Esophagus (tissue), 2 donors: ENCODE measurements around the gene HMX2. TPM values are rescaled to one million over a fixed set of nuclear protein-coding genes. Genes with fewer than 3 reads are reported as not detected.

Source experiments
- H3K27ac ChIP-seq, 2 donors: one replicate each; pipeline ENCODE4 v1.5.1; 2013; ENCODE audit warnings: low read depth in 2 of 2, mild to moderate bottlenecking in 2 of 2, inconsistent platforms in 1 of 2, low read length in 1 of 2, moderate library complexity in 1 of 2
- H3K27me3 ChIP-seq, 2 donors: one replicate each; pipeline ENCODE4 v1.6.1; 2013; ENCODE audit warnings: low read length in 2 of 2, control low read depth in 1 of 2, mild to moderate bottlenecking in 1 of 2; ENCODE audit not compliant: insufficient read depth in 2 of 2, control insufficient read depth in 1 of 2
- H3K36me3 ChIP-seq, 2 donors: one replicate each; pipeline ENCODE4 v1.6.1; 2013; ENCODE audit warnings: low read length in 1 of 2; ENCODE audit not compliant: control insufficient read depth in 2 of 2, insufficient read depth in 2 of 2
- H3K4me1 ChIP-seq, 2 donors: one replicate each; pipeline ENCODE4 v1.6.1; 2013; ENCODE audit warnings: low read length in 1 of 2; ENCODE audit not compliant: control insufficient read depth in 2 of 2, insufficient read depth in 2 of 2
- H3K4me3 ChIP-seq, 2 donors: one replicate each; pipeline ENCODE4 v1.5.1; 2013; ENCODE audit warnings: low read length in 2 of 2, mild to moderate bottlenecking in 2 of 2, low read depth in 1 of 2, moderate library complexity in 1 of 2
- H3K9me3 ChIP-seq, 2 donors: one replicate each; pipeline ENCODE4 v1.6.1; 2013; ENCODE audit warnings: mild to moderate bottlenecking in 2 of 2, low read depth in 1 of 2, low read length in 1 of 2, moderate library complexity in 1 of 2; ENCODE audit not compliant: control insufficient read depth in 2 of 2, insufficient read depth in 1 of 2
- WGBS, 2 donors: extraction: QIAGEN DNeasy Blood & Tissue Kit; methylation state at CpG; one replicate each; pipeline ENCODE4 v1.1.7; 2013; 5-methylcytosine and 5-hydroxymethylcytosine counted together
- polyA plus RNA-seq, 2 donors: library from polyadenylated mRNA; stranded (reverse); fragments of 200-250 nt; gene quantifications; one replicate each; pipeline ENCODE4 v1.2.3, GENCODE V29; 2013
- donor health status: healthy with polysubstance abuse.
- donor health status: Bipolar disorder and iron deficiency.

Gene HMX2
- polyA plus RNA-seq, 2 donors, result 0.08 TPM; not detected in 1

DNA sequence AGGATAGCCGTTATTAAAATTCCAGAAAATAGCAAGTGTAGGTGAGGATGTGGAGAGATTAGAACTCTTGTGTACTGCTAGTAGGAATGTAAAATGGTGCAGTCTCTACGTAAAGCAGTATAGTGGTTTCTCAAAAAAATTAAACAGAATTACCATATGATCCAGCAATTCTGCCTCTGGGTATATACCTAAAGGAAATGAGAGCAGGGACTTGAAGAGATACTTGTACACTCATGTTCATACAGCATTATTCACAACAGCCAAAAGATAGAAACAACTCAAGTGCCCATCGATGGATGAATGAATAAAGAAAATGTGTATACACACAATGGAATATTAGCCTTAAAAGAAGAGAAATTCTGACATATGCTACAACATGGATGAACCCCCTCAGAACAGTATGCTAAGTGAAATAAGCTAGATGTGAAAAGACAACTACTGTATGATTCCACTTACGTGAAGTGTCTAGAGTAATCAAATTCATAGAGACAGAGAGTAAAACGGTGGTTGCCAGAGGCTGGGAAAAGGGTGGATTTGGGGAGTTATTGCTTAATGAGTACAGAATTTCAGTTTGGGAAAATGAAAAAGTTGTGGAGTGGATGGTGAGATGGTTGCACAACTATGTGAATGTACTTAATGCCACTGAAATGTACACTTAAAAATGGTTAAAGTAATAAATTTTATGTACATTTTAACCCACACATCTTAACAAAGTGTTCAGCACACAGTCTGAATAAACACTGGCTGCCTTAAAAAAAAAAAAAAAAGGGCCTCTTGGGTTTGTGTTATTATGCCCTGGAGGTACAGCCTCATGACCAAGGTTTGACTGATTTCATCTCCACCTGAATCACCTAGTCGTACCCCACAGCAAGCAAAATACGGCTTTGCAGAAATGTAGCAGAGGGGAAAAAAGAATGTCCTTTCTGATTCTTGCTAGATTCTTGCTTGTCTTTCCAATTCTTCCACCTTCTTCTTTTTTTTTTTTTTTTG, 32.5 kb downstream of the HMX2 start:
- no peaks in the 10 kb centered on the region for H3K4me1 ChIP-seq
- H3K36me3 ChIP-seq, result peaks cover 0 to 7% of the 10 kb centered on the region in 2 donors
- H3K27me3 ChIP-seq, result no peaks in the 10 kb centered on the region
- H3K27ac ChIP-seq, result no peak overlapping the region
- whole genome bisulfite sequencing, 2 donors, result 91 to 92% methylated on average over 7 of the region's 7 CpGs
- H3K4me3 ChIP-seq, result no peak overlapping the region
- H3K9me3 ChIP-seq, result no peaks in the 10 kb centered on the region

- Histone ChIP-seq H3K4me1 (no peaks in the 10 kb centered on the region), H3K27me3 (no peaks in the 10 kb centered on the region), H3K9me3 (no peaks in the 10 kb centered on the region), H3K4me3 (no peak overlapping the region), H3K36me3 (peaks cover 0 to 3% of the 10 kb centered on the region in 2 donors), H3K27ac (no peak overlapping the region)
- WGBS, 2 donors, result 98 to 99% methylated on average over 2 of the region's 2 CpGs
Measured at GRCh38 chr10:123183724-123184123, 35.8 kb downstream of the HMX2 start.

DNA sequence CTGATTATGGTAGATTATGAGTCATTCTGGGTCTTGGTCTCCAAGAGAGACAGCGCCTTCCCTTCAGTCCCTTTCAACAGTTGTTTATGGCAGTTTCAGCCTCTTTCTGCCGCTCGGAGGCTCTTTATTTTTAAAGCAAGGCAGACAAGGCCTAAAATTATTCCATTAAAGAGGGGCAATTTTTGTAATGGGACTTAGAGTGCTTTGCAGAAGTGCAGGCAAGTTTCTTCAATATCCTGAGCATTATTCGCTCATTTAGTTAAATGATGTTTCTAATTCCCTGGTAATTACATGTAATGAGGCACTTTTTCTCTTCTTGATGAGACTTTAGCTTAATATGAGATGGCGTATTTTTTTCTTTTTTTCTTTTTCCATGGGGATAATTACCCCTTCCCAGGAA, 39.8 kb downstream of the HMX2 start:
- no peak overlapping the region for H3K27ac ChIP-seq
- no peaks in the 10 kb centered on the region for H3K9me3 ChIP-seq
- no peaks in the 10 kb centered on the region for H3K27me3 ChIP-seq
- H3K36me3 ChIP-seq, result peaks cover 2 to 3% of the 10 kb centered on the region in 2 donors
- no peak overlapping the region for H3K4me3 ChIP-seq
- H3K4me1 ChIP-seq, result no peaks in the 10 kb centered on the region
- 96 to 97% methylated on average over 5 of the region's 5 CpGs for WGBS, 2 donors

- no peaks in the 10 kb centered on the region for H3K4me1 ChIP-seq
- H3K4me3 ChIP-seq, result no peak overlapping the region
- WGBS, 2 donors, result 57 to 80% methylated on average over 8 of the region's 8 CpGs
- no peak overlapping the region for H3K27ac ChIP-seq
- H3K36me3 ChIP-seq, result peaks cover 0 to 2% of the 10 kb centered on the region in 2 donors
- no peaks in the 10 kb centered on the region for H3K9me3 ChIP-seq
- H3K27me3 ChIP-seq, result no peaks in the 10 kb centered on the region
Measured at GRCh38 chr10:123191886-123192285, 44.0 kb downstream of the HMX2 start.

GRCh38 chr10:123194056-123194455, 46.1 kb downstream of the HMX2 start:
- whole genome bisulfite sequencing, 2 donors, result 93 to 95% methylated on average over 9 of the region's 9 CpGs
- H3K27me3 ChIP-seq, result no peaks in the 10 kb centered on the region
- no peak overlapping the region for H3K27ac ChIP-seq
- no peak overlapping the region for H3K4me3 ChIP-seq
- no peaks in the 10 kb centered on the region for H3K9me3 ChIP-seq
- no peaks in the 10 kb centered on the region for H3K4me1 ChIP-seq
- H3K36me3 ChIP-seq, result peaks cover 0 to 2% of the 10 kb centered on the region in 2 donors

Other genes with a start within 250 kb of the HMX2 start
- gene FAM24A, start 237.5 kb upstream of the HMX2 start, polyA plus RNA-seq, result not detected
- gene C10orf88, start 193.9 kb upstream of the HMX2 start, polyA plus RNA-seq, result 1 to 10 TPM; 3.1 to 4.0 TPM
- gene PSTK, start 167.7 kb upstream of the HMX2 start, polyA plus RNA-seq, result 1 to 10 TPM; 2.7 to 2.9 TPM
- gene IKZF5, start 139.3 kb upstream of the HMX2 start, polyA plus RNA-seq, result 1 to 10 TPM; 4.5 to 7.2 TPM
- 1 to 10 TPM; 5.2 to 7.3 TPM for gene ACADSB, start 139.1 kb upstream of the HMX2 start, polyA plus RNA-seq
- not detected for gene HMX3, start 12.2 kb upstream of the HMX2 start, polyA plus RNA-seq
- gene BUB3, start 6.3 kb downstream of the HMX2 start, polyA plus RNA-seq, result 10 to 100 TPM; 18.9 to 72.7 TPM